ENCODE measurements around the gene NUP58.

Gene NUP58

DNA sequence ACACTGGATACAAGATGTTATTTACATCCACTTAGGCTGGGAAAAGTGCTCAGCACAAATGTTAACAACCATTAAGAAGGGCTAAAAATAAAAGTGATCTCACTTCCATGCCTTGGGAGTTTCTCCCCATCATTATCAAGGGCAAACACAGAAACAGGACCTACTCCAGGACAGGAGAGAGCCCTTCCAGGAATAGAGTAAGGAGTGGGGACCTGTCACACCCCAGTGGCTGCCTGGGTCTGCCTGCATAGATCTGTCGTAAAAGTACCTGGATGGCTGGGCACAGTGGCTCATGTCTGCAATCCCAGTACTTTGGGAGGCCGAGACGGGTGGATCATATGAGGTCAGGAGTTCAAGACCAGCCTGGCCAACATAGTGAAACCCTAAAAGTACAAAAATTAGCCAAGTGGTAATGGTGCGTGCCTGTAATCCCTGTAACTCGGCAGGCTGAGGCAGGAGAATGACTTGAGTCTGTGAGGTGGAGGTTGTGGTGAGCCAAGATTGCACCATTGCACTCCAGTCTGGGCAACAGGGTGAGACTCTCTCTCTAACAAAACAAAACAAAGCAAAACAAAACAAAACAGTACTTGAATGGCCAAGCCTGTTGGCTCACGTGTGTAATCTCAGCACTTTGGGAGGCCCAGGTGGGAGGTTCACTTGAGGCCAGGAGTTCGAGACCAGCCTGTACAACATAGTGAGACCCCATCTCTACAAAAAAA, 76.0 kb downstream of the NUP58 start:
- DNase-seq (ENCODE audit: low read depth): no peak

DNA sequence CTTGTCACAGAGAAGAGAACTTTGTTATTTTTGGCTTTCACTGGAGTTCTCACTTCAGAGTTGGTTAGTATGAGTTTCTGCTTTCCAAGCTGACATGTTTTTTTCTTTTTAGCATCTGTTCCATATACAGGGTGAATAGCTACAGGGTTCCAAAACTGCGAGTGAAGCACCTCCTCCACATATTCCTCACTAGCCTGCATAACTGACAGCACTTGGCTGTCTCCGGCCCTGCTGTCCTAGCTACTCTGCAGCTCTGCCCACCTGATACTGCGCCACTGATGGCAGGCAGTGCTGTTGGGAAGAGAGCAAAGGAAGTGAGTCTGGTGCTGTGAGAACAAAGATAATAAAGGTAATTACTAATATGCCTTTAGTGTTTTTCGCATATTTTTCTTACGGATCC, 77.1 kb downstream of the NUP58 start:
- DNase-seq (ENCODE audit: low read depth): no peak

DNA sequence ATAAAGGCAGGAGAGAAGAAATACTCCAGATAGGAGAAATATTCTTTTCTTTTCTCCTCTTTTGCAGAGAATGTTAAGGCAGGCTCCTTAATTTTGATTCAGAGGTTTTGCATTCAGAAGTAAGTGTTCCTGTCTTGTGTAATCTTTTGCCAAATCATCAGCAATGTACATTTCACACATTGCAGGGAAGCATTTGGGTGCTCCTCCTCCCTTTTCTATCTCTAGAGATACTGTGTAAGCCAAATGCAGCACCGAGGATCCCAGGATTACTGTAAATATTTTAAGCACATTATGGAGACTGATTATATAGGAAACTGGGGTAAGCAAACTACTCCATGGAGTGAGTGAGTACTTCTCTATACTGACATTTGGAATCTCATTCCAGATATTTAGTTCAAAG, 77.6 kb downstream of the NUP58 start:
- DNase-seq (ENCODE audit: low read depth): no peak

DNA sequence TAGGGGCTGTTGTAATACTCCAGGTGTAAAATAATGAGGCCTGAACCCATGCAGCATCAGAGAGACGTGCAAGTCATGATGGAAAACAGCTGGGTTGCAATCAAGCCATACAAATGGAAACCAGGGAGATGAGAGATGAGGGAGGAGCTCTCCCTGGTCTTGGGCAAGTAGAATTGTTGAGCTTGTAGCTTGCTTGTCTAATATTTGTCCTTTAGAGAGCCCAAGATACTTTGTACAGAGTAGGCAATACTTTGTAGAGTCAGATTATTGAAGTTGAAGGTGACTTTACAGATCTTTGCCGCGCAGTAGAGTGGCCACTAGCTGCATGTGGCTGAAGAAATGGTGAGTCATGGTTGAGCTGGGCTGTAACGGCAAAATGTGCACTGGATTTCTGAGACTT, 78.7 kb downstream of the NUP58 start:
- no peak for DNase-seq (ENCODE audit: low read depth)

DNA sequence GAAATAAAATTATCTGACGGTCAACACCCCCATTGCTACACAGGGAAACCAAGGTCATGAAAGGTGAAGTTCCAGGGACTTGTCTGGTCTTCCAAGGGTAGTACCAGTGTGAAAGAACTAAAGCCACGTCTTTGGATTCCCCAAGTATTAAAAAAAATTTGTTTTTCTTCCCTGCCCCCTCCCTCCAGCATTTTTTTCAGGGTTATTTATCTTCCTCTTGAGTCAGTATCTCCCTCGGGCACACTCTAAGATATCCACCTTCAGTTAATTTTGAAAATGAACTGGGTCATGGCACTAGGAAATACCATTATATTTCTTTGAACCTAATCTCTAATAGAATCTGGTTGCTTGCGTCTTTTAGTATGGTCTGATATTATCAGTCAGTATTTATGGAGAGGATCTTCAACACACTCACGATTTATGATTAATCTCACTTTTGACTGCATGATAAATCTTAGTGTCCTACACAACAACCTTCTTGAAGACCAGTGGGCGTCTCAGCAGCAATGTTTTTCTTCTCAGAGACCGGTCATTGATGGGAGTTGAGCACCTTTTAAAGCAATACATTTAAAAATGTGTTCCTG, 79.4 kb downstream of the NUP58 start:
- no peak for DNase-seq (ENCODE audit: low read depth)

DNA sequence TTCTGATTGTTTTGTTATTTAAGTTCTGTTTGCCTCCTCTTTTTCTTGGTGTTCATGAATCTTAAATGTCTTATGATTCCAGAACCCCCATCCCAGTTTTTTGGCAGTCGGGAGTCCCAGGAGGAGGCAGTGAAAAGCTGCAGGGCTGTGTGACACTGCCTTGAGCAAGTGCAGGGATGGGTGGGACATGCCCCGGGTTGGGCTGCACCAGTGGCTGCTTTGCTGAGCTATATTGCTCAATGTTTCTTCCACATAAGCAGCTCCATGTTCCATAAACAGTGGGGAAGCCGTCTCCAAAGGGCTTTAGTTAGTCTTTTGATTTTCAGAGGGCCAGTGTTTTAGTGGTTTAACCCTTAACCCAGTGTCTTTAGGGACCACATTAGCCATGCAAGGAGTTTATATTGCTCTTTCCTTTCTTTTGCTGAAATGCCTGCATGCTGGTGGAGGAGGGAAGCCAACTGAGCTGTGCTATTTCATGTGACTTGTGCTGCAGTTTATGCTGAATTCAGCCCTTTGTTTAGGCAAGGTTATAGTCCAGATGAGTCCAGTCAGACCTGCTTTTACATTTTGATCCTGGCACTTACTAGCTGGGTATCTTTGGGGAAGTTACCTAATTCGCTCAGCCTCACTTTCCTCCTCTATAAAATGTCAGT, 83.5 kb downstream of the NUP58 start:
- DNase-seq (ENCODE audit: low read depth): no peak

DNA sequence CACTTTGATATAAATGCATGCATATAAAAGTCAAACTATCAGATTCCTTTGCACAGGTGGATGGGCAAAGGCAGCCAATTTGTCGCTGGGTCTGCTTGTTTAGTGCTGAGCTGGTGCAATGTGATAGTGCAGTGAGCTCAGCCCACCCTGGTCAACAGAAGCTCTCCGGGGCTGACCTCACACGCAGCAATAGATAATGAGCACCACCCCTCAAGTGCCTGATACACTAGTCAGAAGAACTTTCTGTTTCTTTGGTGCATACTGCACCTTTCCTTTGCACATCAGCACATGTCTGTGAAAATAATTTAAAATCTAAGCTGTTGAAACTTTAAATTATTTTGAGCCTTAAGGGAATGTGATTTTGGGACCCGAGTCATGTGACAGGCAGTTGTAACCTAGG, 90.5 kb downstream of the NUP58 start:
- no peak for DNase-seq (ENCODE audit: low read depth)
